HEK293 (cell line): ENCODE measurements around the gene ZC3H15.

Experiments
- CTCF ChIP-seq: fragments of 450-650 bp; formaldehyde crosslinking; IDR thresholded peaks from 2 replicates; pipeline ENCODE4 v1.5.1; 2016; ENCODE audit warnings: missing biosample characterization, missing genetic modification characterization
- SCRT1 ChIP-seq: fragments of 450-650 bp; formaldehyde crosslinking; IDR thresholded peaks from 2 replicates; pipeline ENCODE4 v1.5.1; 2016; ENCODE audit warnings: missing biosample characterization, missing genetic modification characterization, borderline replicate concordance
- ZBTB1 ChIP-seq: fragments of 450-650 bp; formaldehyde crosslinking; IDR thresholded peaks from 2 replicates; pipeline ENCODE4 v1.5.1; 2016; ENCODE audit warnings: missing biosample characterization, missing genetic modification characterization
- ZBTB7A ChIP-seq: fragments of 450-650 bp; formaldehyde crosslinking; IDR thresholded peaks from 2 replicates; pipeline ENCODE4 v1.5.1; 2016; ENCODE audit warnings: low read depth, missing biosample characterization, missing genetic modification characterization
- ZFP37 ChIP-seq: fragments of 450-650 bp; formaldehyde crosslinking; IDR thresholded peaks from 2 replicates; pipeline ENCODE4 v1.5.1; 2016; ENCODE audit warnings: missing biosample characterization, missing genetic modification characterization
- ZNF335 ChIP-seq: fragments of 450-650 bp; formaldehyde crosslinking; conservative IDR thresholded peaks from 2 replicates; pipeline ENCODE4 v1.5.1; 2016; ENCODE audit warnings: missing biosample characterization, missing genetic modification characterization
- ZNF521 ChIP-seq: fragments of 450-650 bp; formaldehyde crosslinking; IDR thresholded peaks from 2 replicates; pipeline ENCODE4 v1.5.1; 2017; ENCODE audit warnings: missing biosample characterization, mild to moderate bottlenecking, missing genetic modification characterization
- ZNF558 ChIP-seq: fragments of 450-650 bp; formaldehyde crosslinking; IDR thresholded peaks from 2 replicates; pipeline ENCODE4 v1.5.1; 2016; ENCODE audit warnings: missing biosample characterization, missing genetic modification characterization
- ZNF677 ChIP-seq: fragments of 450-650 bp; IDR thresholded peaks from 2 replicates; pipeline ENCODE4 v1.5.0; 2018; ENCODE audit warnings: missing biosample characterization, mild to moderate bottlenecking, missing genetic modification characterization, moderate library complexity
- ZNF830 ChIP-seq: fragments of 450-650 bp; IDR thresholded peaks from 2 replicates; pipeline ENCODE4 v1.5.0; 2018; ENCODE audit warnings: missing biosample characterization, missing genetic modification characterization, low read depth, mild to moderate bottlenecking, moderate library complexity
- TF ChIP-seq, protein P1 (sequence below): fragments of 450-650 bp; formaldehyde crosslinking; IDR thresholded peaks from 2 replicates; pipeline ENCODE4 v1.5.1; 2016; ENCODE audit warnings: missing biosample characterization, missing genetic modification characterization
- TF ChIP-seq, protein P2 (sequence below): fragments of 450-650 bp; formaldehyde crosslinking; IDR thresholded peaks from 2 replicates; pipeline ENCODE4 v1.5.1; 2016; ENCODE audit warnings: missing biosample characterization, missing genetic modification characterization, borderline replicate concordance
- TF ChIP-seq, protein P3 (sequence below): fragments of 450-650 bp; formaldehyde crosslinking; IDR thresholded peaks from 2 replicates; pipeline ENCODE4 v1.5.1; 2017; ENCODE audit warnings: missing biosample characterization, missing genetic modification characterization

DNA sequence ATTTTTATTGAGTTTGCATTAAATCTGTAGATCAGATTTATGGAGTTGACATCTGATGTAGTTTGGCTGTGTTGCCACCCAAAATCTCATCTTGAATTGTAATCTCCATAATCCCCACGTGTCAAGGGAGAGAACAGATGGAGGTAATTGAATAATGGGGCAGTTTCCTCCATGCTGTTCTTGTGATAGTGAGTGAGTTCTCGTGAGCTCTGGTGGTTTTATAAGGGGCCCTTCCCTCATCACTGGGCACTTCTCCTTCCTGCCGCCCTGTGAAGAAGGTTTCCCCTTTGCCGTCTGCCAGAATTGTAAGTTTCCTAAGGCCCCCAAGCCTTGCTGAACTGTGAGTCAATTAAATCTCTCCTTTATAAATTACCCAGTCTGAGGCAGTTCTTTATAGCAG lies 32.2 kb downstream of the ZC3H15 start:
- TF ChIP-seq CTCF (tag by site-specific recombination) (no peak), ZNF677 (tag by site-specific recombination) (no peak), ZFP37 (tag by site-specific recombination) (no peak), ZNF830 (tag by site-specific recombination) (no peak), ZBTB1 (tag by site-specific recombination) (no peak), ZNF558 (tag by site-specific recombination) (no peak), ZNF521 (no peak), SCRT1 (tag by site-specific recombination) (no peak), ZNF335 (tag by site-specific recombination) (no peak), ZBTB7A (tag by site-specific recombination) (no peak)
- TF ChIP-seq, protein P1, sequence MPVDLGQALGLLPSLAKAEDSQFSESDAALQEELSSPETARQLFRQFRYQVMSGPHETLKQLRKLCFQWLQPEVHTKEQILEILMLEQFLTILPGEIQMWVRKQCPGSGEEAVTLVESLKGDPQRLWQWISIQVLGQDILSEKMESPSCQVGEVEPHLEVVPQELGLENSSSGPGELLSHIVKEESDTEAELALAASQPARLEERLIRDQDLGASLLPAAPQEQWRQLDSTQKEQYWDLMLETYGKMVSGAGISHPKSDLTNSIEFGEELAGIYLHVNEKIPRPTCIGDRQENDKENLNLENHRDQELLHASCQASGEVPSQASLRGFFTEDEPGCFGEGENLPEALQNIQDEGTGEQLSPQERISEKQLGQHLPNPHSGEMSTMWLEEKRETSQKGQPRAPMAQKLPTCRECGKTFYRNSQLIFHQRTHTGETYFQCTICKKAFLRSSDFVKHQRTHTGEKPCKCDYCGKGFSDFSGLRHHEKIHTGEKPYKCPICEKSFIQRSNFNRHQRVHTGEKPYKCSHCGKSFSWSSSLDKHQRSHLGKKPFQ: no peak
- TF ChIP-seq, protein P2, sequence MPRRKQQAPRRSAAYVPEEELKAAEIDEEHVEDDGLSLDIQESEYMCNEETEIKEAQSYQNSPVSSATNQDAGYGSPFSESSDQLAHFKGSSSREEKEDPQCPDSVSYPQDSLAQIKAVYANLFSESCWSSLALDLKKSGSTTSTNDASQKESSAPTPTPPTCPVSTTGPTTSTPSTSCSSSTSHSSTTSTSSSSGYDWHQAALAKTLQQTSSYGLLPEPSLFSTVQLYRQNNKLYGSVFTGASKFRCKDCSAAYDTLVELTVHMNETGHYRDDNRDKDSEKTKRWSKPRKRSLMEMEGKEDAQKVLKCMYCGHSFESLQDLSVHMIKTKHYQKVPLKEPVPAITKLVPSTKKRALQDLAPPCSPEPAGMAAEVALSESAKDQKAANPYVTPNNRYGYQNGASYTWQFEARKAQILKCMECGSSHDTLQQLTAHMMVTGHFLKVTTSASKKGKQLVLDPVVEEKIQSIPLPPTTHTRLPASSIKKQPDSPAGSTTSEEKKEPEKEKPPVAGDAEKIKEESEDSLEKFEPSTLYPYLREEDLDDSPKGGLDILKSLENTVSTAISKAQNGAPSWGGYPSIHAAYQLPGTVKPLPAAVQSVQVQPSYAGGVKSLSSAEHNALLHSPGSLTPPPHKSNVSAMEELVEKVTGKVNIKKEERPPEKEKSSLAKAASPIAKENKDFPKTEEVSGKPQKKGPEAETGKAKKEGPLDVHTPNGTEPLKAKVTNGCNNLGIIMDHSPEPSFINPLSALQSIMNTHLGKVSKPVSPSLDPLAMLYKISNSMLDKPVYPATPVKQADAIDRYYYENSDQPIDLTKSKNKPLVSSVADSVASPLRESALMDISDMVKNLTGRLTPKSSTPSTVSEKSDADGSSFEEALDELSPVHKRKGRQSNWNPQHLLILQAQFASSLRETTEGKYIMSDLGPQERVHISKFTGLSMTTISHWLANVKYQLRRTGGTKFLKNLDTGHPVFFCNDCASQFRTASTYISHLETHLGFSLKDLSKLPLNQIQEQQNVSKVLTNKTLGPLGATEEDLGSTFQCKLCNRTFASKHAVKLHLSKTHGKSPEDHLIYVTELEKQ (tag by site-specific recombination): no peak
- TF ChIP-seq, protein P3, sequence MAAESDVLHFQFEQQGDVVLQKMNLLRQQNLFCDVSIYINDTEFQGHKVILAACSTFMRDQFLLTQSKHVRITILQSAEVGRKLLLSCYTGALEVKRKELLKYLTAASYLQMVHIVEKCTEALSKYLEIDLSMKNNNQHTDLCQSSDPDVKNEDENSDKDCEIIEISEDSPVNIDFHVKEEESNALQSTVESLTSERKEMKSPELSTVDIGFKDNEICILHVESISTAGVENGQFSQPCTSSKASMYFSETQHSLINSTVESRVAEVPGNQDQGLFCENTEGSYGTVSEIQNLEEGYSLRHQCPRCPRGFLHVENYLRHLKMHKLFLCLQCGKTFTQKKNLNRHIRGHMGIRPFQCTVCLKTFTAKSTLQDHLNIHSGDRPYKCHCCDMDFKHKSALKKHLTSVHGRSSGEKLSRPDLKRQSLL (tag by site-specific recombination): no peak
